ENCODE data around the gene KIAA1958.
"Not testable (repeated sequence)": the region's sequence is repeated elsewhere in the genome, so short reads cannot be mapped to it uniquely, and the experiment has no call there.

Gene KIAA1958

DNA sequence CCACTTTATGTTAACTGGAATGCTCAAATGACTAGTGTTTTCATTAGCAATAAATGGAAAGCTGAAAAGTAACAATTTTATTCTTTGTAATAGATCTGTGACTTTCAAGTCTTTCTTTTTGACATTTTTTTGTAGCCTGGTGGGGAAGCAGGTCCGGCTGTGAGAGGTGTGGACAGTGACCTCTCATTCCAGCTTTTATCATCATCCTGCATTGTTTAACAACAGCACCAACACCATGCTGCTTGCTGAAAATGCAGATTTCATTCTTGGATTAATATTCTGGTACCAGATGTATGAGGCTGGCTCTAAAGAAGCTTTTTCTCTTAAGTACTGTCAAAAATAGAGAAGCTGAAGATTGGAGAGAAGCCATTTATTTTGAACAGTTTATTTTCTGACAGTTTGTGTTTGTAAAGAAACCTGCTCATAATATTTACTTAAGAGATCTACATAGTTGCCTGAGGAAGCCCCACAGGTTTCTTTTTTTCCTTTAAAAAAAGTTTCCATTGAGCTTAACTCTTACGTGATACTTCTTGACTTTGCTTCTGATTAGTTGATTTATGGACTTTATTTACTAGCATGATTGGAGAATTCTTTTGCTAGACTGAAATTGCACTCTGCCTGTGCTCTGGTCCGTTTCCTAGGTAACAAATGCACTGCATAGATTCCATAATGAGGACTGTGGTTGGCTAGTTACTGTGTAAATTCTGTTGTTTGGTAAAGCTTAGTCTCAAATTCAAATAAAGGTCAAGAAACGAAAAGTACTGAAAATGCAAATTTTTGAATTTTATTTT lies 3.4 kb downstream of the KIAA1958 start:
- no peak for DNase-seq (ENCODE audit: low read depth in 2 of 2)

DNA sequence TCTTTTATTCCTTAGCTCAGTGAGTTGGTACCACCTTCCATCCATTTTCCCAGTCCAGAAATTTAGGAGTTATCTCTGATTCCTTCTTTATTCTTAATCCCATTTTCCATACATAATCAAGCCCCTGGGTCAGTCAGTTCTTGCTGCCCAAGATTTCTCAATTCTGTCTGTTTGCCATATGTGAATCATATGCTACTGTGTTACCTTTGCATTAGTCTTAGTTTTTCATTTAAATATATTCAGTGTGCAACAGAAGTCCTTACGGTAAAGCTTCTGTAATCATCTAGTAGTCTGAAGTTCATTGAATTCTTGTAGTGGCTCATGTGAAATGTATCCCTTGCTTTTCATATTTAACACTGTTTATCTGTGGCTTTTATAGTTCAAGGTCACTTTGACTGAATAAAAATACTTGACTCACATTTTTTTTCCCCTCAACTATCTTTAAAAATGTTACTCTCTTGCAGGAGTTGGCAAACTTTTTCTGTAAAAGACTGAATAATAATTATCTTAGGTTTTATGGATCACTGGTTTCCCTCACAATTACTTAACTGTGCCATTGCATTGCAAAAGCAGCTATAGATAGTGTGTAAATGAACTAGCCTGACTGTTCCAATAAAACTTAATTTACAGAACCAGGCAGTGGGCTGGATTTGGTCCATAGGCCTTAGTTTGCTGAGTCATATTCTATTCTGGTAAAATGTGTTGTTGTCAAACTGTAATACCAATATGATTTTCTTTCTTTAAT lies 6.9 kb downstream of the KIAA1958 start:
- DNase-seq (ENCODE audit: low read depth in 2 of 2) = no peak

DNA sequence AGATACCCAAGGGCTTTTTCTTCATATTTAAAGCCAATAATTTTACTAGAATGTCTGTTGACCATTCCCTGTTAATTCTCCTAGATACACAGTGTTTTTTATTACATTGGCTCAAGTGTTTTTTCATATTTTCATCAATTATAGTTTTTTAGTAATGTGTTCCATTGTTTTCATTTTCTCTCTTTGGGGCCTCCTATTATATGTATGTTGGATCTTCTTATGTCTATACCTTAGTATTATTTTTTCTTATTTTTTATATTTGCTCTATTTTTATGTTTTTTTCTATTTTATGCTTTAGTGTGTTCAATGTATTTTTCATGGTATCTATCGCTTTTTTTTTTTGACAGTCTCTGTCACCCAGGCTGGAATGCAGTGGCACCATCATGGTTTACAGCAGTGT lies 7.5 kb downstream of the KIAA1958 start:
- no peak for DNase-seq (ENCODE audit: low read depth in 2 of 2)

DNA sequence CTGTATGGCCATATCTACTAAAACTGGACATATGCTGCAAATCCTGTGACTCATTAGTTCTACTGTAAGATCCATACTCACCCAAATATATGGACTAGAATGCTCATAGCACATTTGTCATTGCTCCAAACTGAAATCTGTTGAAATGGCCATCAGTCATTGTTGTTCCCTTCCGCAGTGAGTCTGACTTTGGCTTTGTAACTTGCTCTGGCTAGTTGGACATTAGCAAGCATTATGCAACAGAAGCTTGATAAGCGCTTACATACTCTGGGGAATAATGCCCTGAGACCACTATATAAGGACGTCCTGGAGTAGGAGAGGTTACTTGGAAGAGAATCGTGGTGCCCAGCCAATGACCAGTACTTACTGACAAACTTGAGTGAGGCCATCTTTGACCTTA lies 9.0 kb downstream of the KIAA1958 start:
- DNase-seq (ENCODE audit: low read depth in 2 of 2) = no peak

DNA sequence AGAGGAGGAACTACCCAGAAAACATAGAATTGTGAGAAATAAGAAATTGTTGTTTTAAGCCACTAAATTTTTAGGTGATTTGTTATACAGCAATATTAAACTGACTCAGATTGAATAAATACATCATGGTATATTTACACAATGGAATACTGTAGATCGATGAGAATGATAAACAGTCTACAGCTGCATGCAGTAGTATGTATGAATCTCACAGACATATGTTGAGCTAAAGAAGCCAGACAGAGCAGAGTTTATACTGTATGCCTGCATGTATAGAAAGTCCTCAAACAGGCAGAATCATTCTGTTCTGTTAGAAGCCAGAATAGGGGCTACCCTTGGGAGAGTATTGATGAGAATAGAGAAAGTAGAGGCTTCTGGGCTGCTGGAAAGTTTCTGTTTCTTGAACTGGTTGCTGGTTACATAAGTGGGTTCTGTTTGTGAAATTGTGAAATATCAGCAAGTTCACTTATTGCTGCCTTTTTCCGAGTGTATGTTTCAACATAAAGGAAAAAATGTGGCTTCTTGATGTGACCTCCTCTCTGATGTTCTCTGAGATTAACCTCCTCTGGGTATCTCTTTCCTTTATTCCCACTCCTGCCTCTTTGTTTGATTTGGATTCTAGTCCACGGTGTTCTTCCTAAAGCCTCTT lies 9.6 kb downstream of the KIAA1958 start:
- DNase-seq (ENCODE audit: low read depth in 2 of 2) = no peak

DNA sequence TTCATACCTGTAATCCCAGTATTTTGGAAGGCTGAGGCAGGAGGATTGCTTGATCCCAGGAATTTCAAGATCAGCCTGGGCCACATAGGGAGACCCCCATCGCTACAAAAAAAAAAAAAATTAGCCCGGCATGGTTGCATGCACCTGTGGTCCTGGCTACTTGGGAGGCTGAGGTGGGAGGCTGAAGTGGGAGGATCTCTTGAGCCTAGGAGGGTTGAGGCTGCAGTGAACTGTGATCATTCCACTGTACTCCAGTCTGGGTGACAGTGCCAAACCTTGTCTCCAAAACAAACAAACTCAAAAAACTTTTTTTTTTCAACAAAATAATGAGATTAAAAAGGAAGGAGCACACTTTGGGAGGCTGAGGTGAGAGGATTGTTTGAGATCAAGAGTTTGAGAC lies 14.2 kb downstream of the KIAA1958 start:
- DNase-seq (ENCODE audit: low read depth in 2 of 2) = no peak

DNA sequence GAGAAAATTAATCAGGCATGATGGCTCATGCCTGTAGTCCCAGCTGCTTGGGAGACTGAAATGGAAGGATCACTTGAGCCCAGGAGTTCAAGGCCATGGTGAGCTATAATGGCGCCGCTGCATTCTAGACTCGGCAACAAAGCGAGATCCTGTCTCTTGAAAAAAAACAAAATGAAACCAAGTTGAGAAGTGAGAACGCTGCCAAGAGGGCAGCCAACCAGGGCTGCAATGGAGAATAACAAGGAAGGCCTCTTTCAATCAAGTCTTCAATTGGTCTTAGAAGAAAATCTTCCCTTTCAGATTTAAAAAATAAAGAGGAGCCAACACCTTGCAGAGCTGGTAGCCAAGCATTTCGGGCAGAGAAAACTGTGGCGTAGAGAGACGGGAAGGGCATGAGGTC lies 14.7 kb downstream of the KIAA1958 start:
- no peak for DNase-seq (ENCODE audit: low read depth in 2 of 2)

DNA sequence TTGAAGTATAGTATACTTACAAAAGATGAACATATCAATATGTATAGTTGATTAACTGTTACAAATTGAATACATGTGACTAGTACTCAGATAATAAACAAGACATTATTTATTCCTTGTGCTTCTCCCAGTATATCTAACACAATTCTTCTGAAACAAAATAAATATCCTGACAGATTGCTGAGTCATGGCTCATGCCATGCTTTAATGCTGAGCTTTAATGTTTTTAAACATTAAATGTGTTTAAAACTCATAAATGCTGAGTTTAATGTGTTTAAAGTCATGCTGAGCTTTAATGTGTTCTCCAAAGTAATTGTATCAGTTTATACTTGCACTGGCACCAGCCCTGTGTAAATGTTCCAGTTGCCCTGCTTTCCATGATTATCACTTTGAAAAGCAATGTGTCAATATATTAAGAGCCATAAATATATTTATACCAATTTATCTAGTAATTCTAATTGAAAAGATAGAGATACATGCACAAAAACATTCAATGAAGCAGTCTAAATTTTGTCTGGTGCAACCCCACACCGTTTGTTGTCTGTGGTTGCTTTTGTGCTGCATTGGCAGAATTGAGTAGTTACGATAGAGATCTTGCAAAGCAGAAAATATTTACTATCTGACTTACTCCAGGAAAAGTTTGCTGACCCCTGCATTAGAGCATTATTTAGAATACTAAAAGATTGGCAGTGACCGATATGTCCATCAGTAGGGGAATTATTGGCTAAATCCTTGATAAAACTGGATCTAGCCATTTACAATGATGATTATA lies 15.7 kb downstream of the KIAA1958 start:
- DNase-seq (ENCODE audit: low read depth in 2 of 2) = no peak

DNA sequence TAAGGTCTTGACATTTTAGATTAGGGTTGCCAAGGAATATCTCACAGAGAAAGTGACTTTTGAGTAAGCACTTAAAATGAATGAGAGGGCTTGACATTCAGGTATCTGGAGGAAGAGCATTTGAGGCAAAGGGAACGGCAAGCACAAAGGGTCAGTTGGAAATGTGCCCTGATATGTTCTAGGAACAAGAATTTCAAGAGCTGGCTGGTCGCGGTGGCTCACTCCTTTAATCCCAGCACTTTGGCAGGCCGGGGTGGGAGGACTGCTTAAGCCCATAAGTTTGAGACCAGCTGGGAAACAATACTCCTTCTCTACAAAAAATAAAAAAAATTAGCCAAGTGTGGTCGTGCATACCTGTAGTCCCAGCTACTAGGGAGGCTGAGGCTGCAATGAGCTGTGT lies 16.5 kb downstream of the KIAA1958 start:
- no peak for DNase-seq (ENCODE audit: low read depth in 2 of 2)

DNA sequence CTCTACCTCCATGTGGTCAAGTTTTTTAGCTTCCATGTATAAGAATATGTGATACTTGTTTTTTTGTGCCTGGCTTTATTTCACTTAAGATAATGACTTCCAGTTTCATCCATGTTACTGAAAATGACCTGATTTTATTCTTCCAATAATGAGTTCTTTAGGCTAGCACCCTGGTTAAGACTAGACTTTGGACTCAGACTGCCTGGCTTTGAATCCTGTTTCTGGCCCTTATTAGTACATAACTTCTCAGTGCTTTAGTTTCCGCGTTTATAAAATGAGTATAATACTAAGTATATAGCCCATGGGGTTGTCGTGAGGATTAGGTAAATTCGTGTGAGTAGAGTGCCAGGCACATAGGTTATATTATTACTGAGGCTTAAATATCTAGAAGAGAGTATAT lies 18.5 kb downstream of the KIAA1958 start:
- DNase-seq (ENCODE audit: low read depth in 2 of 2) = no peak

DNA sequence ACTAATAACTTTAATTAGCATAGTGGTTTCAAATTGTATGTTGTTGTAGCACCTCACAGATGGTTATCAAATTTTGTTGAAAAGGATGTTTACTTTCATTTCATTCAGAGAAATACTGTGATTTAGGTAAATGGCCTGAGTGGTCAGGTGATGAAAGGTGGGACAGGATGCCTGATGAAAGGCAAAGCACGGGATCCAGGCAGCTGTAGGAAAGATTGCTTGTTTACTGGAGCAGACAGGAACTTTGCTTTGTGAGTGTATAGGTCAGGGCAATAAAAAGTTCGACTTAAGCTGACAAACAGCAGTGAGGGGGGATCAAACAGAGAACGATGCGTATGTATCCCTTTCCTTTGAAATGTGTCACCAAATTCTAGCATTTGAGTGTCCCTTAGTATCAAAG lies 19.0 kb downstream of the KIAA1958 start:
- DNase-seq (ENCODE audit: low read depth in 2 of 2) = no peak

DNA sequence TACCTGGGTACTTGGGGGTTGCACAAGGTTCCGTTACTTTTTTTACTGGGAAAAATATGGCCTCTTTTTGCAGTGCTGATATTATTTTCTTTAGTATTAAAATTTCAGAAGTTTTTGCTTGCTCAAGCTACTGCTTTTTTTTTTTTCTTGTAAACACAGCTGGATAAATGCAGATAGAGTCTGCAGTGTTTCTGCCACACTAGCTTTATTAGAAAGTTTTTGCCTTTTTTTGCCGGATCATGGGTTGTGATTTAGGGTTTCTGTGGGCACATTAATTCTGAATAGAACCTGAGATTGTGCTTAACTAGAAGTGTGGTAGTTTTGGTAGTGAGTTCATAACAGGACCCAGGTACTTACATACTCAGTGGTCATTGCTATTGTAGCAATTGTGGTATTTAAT lies 19.9 kb downstream of the KIAA1958 start:
- no peak for DNase-seq (ENCODE audit: low read depth in 2 of 2)

DNA sequence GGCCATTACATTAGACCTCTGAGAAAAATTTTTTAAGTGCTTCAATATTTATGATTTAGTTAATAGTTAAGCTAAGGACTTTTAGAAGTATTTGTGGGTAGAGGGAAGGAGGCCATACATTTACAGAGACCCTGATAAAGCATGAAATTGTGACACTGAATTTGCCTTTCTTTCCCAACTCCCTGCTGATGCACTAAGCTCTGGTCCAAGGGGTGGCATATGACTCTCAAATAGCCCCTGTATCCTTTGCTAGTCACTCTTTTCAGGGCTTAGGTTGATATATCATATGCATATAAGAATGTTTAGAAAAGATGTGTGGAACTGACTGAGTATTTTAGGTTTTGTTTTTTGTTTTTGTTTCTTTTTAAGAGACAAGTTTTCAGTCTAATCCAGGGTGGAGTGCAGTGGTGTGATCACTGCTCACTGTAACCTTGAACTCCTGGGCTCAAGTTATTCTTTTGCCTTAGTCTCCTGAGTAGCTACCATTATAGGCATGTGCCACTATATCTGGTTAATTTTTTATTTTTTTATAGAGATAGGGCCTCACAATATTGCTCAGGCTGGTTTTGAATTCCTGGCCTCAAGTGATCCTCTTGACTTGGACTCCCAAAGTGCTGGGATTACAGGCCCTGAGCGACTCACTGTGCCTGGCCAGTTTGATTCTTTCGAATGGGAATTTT lies 20.5 kb downstream of the KIAA1958 start:
- DNase-seq (ENCODE audit: low read depth in 2 of 2) = no peak

DNA sequence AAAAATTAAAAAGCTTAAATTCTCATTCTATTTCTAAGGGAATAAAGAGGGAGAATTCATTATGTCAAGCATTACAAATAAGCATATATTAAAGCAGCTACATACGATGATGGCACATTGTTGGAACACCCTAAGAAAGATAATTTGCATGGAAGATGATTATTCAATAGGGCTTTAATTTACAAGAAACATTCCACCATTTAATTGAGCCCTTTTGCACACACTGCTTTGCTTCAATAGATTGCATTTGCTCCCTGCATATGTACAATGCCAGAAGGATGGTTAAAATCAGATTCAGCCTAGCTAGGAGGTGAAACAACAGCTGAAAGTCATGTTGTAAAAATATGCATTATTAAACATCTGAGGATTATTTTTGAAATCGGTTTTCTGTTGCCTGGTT lies 21.8 kb downstream of the KIAA1958 start:
- no peak for DNase-seq (ENCODE audit: low read depth in 2 of 2)

DNA sequence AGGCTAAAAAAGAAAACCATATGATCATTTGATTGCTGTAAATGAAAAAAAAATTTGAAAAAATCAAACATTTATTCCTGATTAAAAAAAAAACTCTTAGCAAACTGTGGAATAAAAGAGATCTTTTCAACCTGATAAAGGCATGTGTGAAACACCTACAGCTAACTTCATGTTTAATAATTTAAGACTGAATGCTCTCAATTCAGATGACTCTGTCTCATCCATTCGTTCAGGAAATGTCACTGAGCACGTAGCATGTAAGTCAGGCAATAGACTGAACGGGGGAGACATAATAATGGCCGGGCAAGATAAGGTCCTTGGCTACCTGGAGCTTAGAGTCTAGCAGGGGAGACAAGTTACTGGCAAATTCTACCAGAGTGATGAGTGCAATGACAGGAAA lies 25.8 kb downstream of the KIAA1958 start:
- DNase-seq (ENCODE audit: low read depth in 2 of 2) = not testable (repeated sequence)

DNA sequence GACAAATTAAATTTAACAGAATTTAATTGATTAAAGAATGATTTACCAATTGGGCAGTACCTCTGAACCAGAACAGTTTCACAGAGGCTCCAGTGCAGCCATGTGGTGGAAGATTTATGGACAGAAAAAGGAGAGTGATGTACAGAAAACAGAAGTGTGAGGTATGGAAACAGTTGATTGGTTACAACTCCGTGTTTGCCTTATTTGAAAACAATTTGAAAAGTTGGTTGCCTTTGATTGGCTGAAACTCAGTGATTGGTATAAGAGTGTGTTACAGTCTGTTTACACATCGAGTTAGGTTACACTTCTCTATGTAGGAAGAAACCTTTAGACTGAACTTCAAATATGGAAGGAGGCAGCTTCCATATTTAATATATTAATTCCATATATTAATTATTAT lies 30.1 kb downstream of the KIAA1958 start:
- no peak for DNase-seq (ENCODE audit: low read depth in 2 of 2)

DNA sequence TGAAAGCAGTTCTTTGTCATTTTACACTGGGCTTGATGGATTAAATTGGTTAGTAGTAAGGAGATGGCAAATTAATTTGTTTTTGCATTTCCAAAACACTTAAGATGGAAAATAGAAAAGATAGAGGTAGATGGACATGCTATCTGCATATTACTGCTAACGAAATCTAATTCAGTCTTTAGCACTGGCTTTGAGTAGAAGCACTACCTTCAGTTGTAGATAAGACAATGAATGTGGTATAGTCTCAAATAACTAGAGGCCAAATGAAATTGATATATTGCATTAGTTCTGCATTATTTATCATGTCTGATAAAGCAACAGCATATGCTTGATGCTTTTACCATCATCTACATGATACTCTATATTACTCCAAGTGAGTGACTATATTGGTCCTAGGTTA lies 33.4 kb downstream of the KIAA1958 start:
- DNase-seq (ENCODE audit: low read depth in 2 of 2) = no peak

DNA sequence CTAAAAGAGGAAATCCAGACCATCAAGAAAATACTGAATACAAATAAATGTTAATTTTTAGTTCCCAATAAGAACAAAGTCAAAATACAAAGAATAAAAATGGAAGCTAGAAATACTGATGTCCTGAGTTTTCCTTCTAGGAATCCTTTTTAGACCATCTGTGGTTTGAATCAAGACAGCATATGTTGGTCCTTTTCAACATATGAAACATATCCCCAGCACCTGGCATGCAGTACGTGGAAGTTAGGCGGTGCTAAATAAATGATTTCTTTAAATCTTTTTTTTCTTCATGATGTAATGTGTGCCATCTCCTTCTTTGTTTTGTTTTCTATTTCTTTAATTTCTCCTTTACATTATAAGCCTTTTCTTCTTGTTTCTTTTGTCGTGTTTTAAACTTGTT lies 34.0 kb downstream of the KIAA1958 start:
- no peak for DNase-seq (ENCODE audit: low read depth in 2 of 2)

DNA sequence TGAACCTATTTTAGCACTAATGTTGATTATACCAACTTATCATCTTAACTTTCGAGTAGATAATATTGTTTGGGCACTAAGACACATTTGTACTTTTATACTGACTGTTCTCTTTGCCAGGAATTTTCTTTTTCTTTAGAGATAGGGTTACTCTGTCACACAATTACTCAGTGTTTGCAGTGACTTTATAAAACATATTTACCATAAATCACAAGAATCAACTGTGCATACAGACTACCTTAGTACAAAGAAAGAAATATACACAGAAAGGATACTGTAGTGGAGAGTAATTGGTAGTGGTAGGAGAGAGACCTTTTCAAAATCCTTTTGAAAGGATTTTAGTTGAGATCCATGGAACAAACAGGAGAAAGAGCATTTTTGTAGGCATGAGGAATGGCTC lies 40.3 kb downstream of the KIAA1958 start:
- DNase-seq (ENCODE audit: low read depth in 2 of 2) = no peak

DNA sequence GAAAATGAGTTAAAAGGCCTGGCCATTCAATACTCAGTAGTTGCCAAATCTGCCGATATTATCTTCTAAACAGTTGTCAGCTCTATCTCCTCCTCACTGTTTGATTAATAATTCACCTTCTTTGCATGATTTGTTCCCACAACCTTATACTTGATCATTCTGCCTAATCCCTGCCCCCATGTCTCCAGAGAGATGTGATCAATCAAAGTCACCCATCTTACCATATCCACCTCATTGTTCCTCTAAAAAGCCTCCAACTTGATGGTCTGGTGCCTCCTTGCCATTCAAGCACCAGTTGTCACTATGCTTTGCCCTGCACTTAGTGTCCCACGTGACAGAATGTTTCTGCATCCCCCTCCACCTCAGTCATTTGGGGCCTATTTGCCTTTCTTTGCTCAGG lies 41.3 kb downstream of the KIAA1958 start:
- no peak for DNase-seq (ENCODE audit: low read depth in 2 of 2)

DNA sequence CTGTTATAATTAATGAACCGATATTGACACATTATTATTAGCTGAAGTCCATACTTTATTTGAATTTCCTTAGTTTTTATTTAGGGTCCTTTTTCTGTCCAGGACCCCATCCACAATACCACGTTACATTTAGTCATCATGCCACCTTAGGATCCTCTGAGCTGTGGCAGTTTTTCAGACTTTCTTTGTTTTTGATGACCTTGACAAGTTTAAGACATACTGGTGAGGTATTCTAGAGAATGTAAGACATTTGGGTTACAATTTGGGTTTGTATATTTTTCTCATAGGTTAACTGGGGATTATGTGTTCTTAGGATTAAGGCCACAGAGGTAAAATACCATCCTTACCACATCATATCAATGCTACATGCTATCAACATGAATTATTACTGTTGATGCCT lies 42.7 kb downstream of the KIAA1958 start:
- DNase-seq (ENCODE audit: low read depth in 2 of 2) = no peak

DNA sequence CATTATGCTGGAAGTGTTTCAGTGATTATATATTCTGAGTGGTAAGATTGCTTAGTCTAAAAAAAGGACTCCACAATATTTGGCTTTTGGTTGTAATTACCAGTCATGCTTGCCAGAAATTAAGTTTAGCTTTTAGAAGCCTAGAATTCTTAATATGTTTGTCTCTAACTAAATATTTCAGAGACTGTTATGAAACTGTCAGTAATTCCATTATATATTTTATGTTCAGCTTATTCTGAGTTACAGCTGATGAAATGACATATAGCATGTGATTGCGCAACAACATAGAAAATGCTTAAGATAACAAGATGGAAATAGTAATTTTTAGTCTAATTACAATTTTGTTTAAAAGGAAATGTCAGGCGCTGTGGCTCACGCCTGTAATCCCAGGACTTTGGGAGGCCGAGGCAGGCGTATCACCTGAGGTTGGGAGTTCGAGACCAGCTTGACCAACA lies 44.2 kb downstream of the KIAA1958 start:
- no peak for DNase-seq (ENCODE audit: low read depth in 2 of 2)
